ENCODE data around the gene ACBD3.

ACBD3 gene

DNA sequence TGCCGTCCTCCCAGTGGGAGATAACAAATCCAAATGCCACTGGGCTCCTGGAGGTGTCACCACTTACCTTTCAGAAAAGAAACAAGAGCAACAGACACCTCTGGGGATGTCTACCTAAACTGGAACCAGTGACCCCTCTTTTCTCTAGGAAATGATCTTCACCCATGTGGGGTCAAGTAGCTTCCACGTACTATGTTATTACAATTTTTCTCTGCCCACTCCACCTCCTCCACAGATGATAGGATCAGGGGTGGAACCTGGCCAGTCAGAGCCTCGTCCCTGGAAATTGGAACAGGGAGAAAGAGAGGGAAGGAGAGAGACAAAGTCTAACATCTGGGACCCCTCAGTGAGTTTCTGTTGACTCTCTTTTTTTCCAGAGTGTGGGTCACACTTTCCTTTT lies 73.9 kb downstream of the ACBD3 start:
- no peak overlapping the region for H3K4me3 ChIP-seq (ENCODE audit: low read depth, low read length)
- TF ChIP-seq, protein P1, sequence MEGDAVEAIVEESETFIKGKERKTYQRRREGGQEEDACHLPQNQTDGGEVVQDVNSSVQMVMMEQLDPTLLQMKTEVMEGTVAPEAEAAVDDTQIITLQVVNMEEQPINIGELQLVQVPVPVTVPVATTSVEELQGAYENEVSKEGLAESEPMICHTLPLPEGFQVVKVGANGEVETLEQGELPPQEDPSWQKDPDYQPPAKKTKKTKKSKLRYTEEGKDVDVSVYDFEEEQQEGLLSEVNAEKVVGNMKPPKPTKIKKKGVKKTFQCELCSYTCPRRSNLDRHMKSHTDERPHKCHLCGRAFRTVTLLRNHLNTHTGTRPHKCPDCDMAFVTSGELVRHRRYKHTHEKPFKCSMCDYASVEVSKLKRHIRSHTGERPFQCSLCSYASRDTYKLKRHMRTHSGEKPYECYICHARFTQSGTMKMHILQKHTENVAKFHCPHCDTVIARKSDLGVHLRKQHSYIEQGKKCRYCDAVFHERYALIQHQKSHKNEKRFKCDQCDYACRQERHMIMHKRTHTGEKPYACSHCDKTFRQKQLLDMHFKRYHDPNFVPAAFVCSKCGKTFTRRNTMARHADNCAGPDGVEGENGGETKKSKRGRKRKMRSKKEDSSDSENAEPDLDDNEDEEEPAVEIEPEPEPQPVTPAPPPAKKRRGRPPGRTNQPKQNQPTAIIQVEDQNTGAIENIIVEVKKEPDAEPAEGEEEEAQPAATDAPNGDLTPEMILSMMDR (IDR thresholded peaks at IDR 0.05; ENCODE audit: low read depth, low read length) = no peak

DNA sequence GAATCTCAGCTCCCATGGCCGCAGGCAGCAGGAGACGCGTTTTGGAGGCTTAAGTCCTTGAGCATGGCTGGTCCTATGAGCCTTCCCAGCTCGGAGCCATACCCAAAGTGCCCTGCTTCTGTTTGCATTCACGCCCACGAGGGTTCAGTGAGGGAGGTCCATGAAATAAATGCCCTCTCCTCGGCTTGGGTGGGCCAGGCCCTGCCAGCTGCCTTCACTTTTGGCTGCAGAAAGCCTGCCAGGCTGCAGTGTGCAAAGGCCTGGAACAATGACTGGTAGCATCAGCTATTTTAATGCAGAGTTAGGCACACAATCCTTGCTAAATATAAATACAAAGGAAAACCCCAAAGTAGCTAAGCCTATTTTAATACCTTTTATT lies 74.7 kb downstream of the ACBD3 start:
- no peak overlapping the region for H3K4me3 ChIP-seq (ENCODE audit: low read depth, low read length)
- TF ChIP-seq, protein P1 (IDR thresholded peaks at IDR 0.05; ENCODE audit: low read depth, low read length) = no peak

DNA sequence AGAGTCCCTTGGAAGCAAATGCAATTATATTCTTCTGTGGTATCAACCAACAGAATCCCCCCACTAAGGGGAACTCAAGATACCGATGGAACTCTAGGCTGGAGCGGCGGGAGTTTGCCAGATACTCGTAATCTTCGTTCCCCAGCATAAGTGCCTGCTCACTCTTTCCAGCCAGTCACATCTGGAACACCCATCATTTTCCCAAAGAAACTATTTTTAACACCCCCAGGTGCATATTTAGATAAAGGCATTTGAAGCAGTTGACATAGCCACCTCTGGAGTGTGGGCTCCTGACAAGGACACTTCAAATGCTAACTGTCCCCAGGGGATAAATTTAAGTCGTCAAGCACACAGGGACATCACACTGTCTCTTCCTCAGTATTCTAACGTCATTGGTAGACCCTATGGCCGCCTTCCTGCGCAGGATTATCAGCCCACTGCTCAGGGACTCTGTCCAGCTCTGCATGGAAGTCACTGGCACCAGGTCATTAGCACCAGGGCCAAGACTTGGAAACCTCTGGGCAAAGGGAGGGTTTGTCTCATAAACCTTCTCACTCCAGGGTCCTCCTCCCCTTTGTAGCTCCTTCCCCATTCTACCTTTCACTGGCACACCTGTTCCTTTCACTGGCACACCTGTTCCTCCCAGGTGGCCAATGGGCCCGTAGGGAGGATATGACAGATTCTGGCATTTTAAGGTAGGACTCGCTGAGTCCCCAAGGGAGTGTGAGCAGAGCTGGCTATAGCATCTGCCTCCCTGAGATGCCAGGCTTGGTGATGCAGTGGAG lies 75.3 kb downstream of the ACBD3 start:
- H3K4me3 ChIP-seq (ENCODE audit: low read depth, low read length) = peak overlapping the region; percentile 65
- TF ChIP-seq, protein P1 (IDR thresholded peaks at IDR 0.05; ENCODE audit: low read depth, low read length) = no peak

GRCh38 chr1:226110249-226111097 lies 76.1 kb downstream of the ACBD3 start:
- H3K4me3 ChIP-seq (ENCODE audit: low read depth, low read length) = peak overlapping the region; percentile 65
- TF ChIP-seq, protein P1 (IDR thresholded peaks at IDR 0.05; ENCODE audit: low read depth, low read length) = no peak

- TF ChIP-seq, protein P1 (IDR thresholded peaks at IDR 0.05; ENCODE audit: low read depth, low read length) = no peak
These were observed 76.7 kb downstream of the ACBD3 start for GRCh38 chr1:226109829-226110248.

GRCh38 chr1:226108935-226109828 lies 77.4 kb downstream of the ACBD3 start:
- TF ChIP-seq, protein P1 (IDR thresholded peaks at IDR 0.05; ENCODE audit: low read depth, low read length) = no peak
- H3K4me3 ChIP-seq (ENCODE audit: low read depth, low read length) = peak overlapping the region; percentile 65

More at GRCh38 chr1:226109829-226110248, 76.7 kb downstream of the ACBD3 start:
- peak overlapping the region; percentile 65 for H3K4me3 ChIP-seq (ENCODE audit: low read depth, low read length)
